OCI-LY1 (cell line): Measurements from ENCODE around the gene CTDSPL2.

Experiments
- CTCF ChIP-seq: fragments of 200-600 bp; sonication (generic), shearing (Covaris generic); IDR thresholded peaks from 2 replicates; pipeline ENCODE4 v1.5.1; 2017; ENCODE audit warnings: mild to moderate bottlenecking, antibody characterized with exemption, low read length, moderate library complexity, mixed read lengths
- EZH2 ChIP-seq: fragments of 200-600 bp; sonication (generic), shearing (Covaris generic); IDR thresholded peaks from 2 replicates; pipeline ENCODE4 v1.8.0; 2017; ENCODE audit warnings: borderline replicate concordance, mixed run types, mild to moderate bottlenecking, antibody characterized with exemption, low read length, moderate library complexity, mixed read lengths

GRCh38 chr15:44435893-44436667 lies 8.7 kb downstream of the CTDSPL2 start:
- TF ChIP-seq EZH2 (no peak), CTCF (no peak)
